ENCODE results near the gene XPA. TPM values are rescaled to one million over a fixed set of nuclear protein-coding genes. Genes with fewer than 3 reads are reported as not detected.
A peak's percentile ranks its signal among the peaks of the same experiment; 100 is the strongest.

XPA gene
- total and polyA plus RNA-seq, 2 of the 13 experiments (the other 11 are each of a cell fraction or from before 2014, with no cell fraction given), result 2.3 to 15.2 TPM

- TF ChIP-seq SRSF9 (IDR thresholded peaks at IDR 0.05; ENCODE audit: borderline replicate concordance, insufficient read depth, low read depth, low read length, poor library complexity, severe bottlenecking), result no peak
- TF ChIP-seq CENPT (CRISPR knock-in tag; IDR thresholded peaks at IDR 0.05; ENCODE audit: low read depth), result no peak
- TF ChIP-seq ZNF235 (CRISPR knock-in tag; IDR thresholded peaks at IDR 0.05; ENCODE audit: borderline replicate concordance), result no peak; the same call in none of the 2 replicates
- TF ChIP-seq RBAK (CRISPR knock-in tag; IDR thresholded peaks at IDR 0.05), result no peak
- TF ChIP-seq NPAS2 (CRISPR knock-in tag; IDR thresholded peaks at IDR 0.05; ENCODE audit: borderline replicate concordance), result no peak
- TF ChIP-seq ZNF761 (CRISPR knock-in tag; conservative IDR thresholded peaks at IDR 0.05), result no peak; the same call in 1 of the 2 replicates
- TF ChIP-seq, protein P1, sequence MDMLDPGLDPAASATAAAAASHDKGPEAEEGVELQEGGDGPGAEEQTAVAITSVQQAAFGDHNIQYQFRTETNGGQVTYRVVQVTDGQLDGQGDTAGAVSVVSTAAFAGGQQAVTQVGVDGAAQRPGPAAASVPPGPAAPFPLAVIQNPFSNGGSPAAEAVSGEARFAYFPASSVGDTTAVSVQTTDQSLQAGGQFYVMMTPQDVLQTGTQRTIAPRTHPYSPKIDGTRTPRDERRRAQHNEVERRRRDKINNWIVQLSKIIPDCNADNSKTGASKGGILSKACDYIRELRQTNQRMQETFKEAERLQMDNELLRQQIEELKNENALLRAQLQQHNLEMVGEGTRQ (IDR thresholded peaks at IDR 0.05; ENCODE audit: low read depth, low read length), result peak; percentile 46; the same call in 1 of the 2 replicates
- TF ChIP-seq, protein P1 (CRISPR knock-in tag; IDR thresholded peaks at IDR 0.05; ENCODE audit: borderline replicate concordance), result peak; percentile 73; the same call in 1 of the 2 replicates
- no peak for TF ChIP-seq TSC22D2 (CRISPR knock-in tag; IDR thresholded peaks at IDR 0.05; ENCODE audit: borderline replicate concordance)
- no peak for TF ChIP-seq GTF2F1 (IDR thresholded peaks at IDR 0.05; ENCODE audit: low read length)
- peak; percentile 100 for TF ChIP-seq ZNF639 (CRISPR knock-in tag; conservative IDR thresholded peaks at IDR 0.05)
- TF ChIP-seq HDAC2 (CRISPR knock-in tag; IDR thresholded peaks at IDR 0.05), result peak; percentile 7; the same call in 1 of the 2 replicates
- peak; percentile 24; the same call in 1 of the 2 replicates for TF ChIP-seq ZBTB40 (IDR thresholded peaks at IDR 0.05)
- no peak; the same call in 1 of the 2 replicates for TF ChIP-seq ZBTB40 (CRISPR knock-in tag; IDR thresholded peaks at IDR 0.05)
- TF ChIP-seq MAZ (IDR thresholded peaks at IDR 0.05; ENCODE audit: borderline replicate concordance, low read depth, low read length), result peak; percentile 65; the same call in 1 of the 2 replicates
- no peak; the same call in 1 of the 2 replicates for TF ChIP-seq MAZ (CRISPR knock-in tag; IDR thresholded peaks at IDR 0.05; ENCODE audit: low read depth)
Measured at GRCh38 chr9:97632985-97633858, 63.9 kb downstream of the XPA start, which contains the start of the genes NCBP1 and TSTD2 (continued).

All from HepG2 (cell line).